Measurements from ENCODE around the gene SIAH3. TPM values are rescaled to one million over a fixed set of nuclear protein-coding genes. Genes with fewer than 3 reads are reported as not detected.

Gene SIAH3
- total and polyA plus RNA-seq, 7 experiments from 2014 or later: 0.13 to 2.6 (median 0.34) TPM

GRCh38 chr13:45773944-45774343 is 77.6 kb downstream of the SIAH3 start:
- ChIA-PET CTCF (no interaction called here), POLR2A (no interaction called here)
- no peaks in the 10 kb centered on the region for H3K27me3 ChIP-seq (ENCODE audit: control insufficient read depth in 2 of 2, insufficient read depth in 2 of 2, low read length in 2 of 2)
- Mint-ChIP-seq H3K4me1 (peaks cover 0 to 3% (median 0%) of the 10 kb centered on the region in 7 donors), H3K4me3 (no peak overlapping the region), H3K9me3 (peaks cover 0 to 6% (median 1%) of the 10 kb centered on the region in 11 donors), H3K27ac (no peak overlapping the region), H3K27me3 (peaks cover 0 to 8% (median 5%) of the 10 kb centered on the region in 5 donors), H3K36me3 (peaks cover 0 to 6% (median 0%) of the 10 kb centered on the region in 5 donors)
- intact Hi-C loops (cut with micrococcal nuclease): no loop called here
- no peak for ATAC-seq
- no peaks in the 10 kb centered on the region for H3K36me3 ChIP-seq (ENCODE audit: control insufficient read depth in 2 of 3, insufficient read depth in 3 of 3, low read length in 3 of 3)
- no peaks in the 10 kb centered on the region for H3K9me3 ChIP-seq (ENCODE audit: control insufficient read depth in 2 of 3, low read length in 3 of 3)
- no peaks in the 10 kb centered on the region for H3K4me1 ChIP-seq (ENCODE audit: control insufficient read depth in 2 of 2, insufficient read depth in 2 of 2, low read length in 2 of 2)
- H3K27ac ChIP-seq (ENCODE audit: low read depth, low read length): no peak overlapping the region
- H3K4me3 ChIP-seq (ENCODE audit: low read length): no peak overlapping the region
- DNase-seq: no peak

- Histone ChIP-seq H3K36me3 (ENCODE audit: control insufficient read depth in 2 of 3, insufficient read depth in 3 of 3, low read length in 3 of 3) (no peaks in the 10 kb centered on the region), H3K4me3 (ENCODE audit: low read length) (no peak overlapping the region), H3K4me1 (ENCODE audit: control insufficient read depth in 2 of 2, insufficient read depth in 2 of 2, low read length in 2 of 2) (no peaks in the 10 kb centered on the region), H3K27me3 (ENCODE audit: control insufficient read depth in 2 of 2, insufficient read depth in 2 of 2, low read length in 2 of 2) (no peaks in the 10 kb centered on the region), H3K27ac (ENCODE audit: low read depth, low read length) (no peak overlapping the region), H3K9me3 (ENCODE audit: control insufficient read depth in 2 of 3, low read length in 3 of 3) (no peaks in the 10 kb centered on the region)
- Mint-ChIP-seq H3K27me3 (peaks cover 0 to 8% (median 5%) of the 10 kb centered on the region in 5 donors), H3K36me3 (peaks cover 0 to 6% (median 0%) of the 10 kb centered on the region in 5 donors), H3K27ac (no peak overlapping the region), H3K4me1 (peaks cover 0 to 10% (median 6%) of the 10 kb centered on the region in 7 donors), H3K4me3 (no peak overlapping the region), H3K9me3 (peaks cover 0 to 6% (median 1%) of the 10 kb centered on the region in 11 donors)
- ChIA-PET POLR2A (no interaction called here), CTCF (no interaction called here)
- DNase-seq: no peak
- no peak for ATAC-seq
- intact Hi-C loops (cut with micrococcal nuclease): no loop called here
Observed at GRCh38 chr13:45773236-45773635, 78.3 kb downstream of the SIAH3 start.

GRCh38 chr13:45770886-45771285 is 80.7 kb downstream of the SIAH3 start:
- DNase-seq (no peak), ATAC-seq (no peak)
- intact Hi-C loops (cut with micrococcal nuclease): no loop called here
- CTCF ChIA-PET: no interaction called here
- peaks cover 0 to 16% (median 8%) of the 10 kb centered on the region in 7 donors for H3K4me1 Mint-ChIP-seq
- H3K27ac Mint-ChIP-seq: no peak overlapping the region
- no peaks in the 10 kb centered on the region for H3K9me3 ChIP-seq (ENCODE audit: control insufficient read depth in 2 of 3, low read length in 3 of 3)
- peaks cover 0 to 8% (median 5%) of the 10 kb centered on the region in 5 donors for H3K27me3 Mint-ChIP-seq
- H3K36me3 Mint-ChIP-seq: peaks cover 0 to 6% (median 0%) of the 10 kb centered on the region in 5 donors
- H3K27ac ChIP-seq (ENCODE audit: low read depth, low read length): no peak overlapping the region
- no peaks in the 10 kb centered on the region for H3K4me1 ChIP-seq (ENCODE audit: control insufficient read depth in 2 of 2, insufficient read depth in 2 of 2, low read length in 2 of 2)
- H3K4me3 Mint-ChIP-seq: no peak overlapping the region
- H3K9me3 Mint-ChIP-seq: peaks cover 0 to 6% (median 1%) of the 10 kb centered on the region in 11 donors
- H3K36me3 ChIP-seq (ENCODE audit: control insufficient read depth in 2 of 3, insufficient read depth in 3 of 3, low read length in 3 of 3): no peaks in the 10 kb centered on the region
- POLR2A ChIA-PET: no interaction called here
- no peak overlapping the region for H3K4me3 ChIP-seq (ENCODE audit: low read length)
- no peaks in the 10 kb centered on the region for H3K27me3 ChIP-seq (ENCODE audit: control insufficient read depth in 2 of 2, insufficient read depth in 2 of 2, low read length in 2 of 2)

- CTCF ChIA-PET: no interaction called here
- intact Hi-C loops (cut with micrococcal nuclease): no loop called here
- H3K4me3 ChIP-seq (ENCODE audit: low read length): no peak overlapping the region
- no peak for ATAC-seq
- no peaks in the 10 kb centered on the region for H3K27me3 ChIP-seq (ENCODE audit: control insufficient read depth in 2 of 2, insufficient read depth in 2 of 2, low read length in 2 of 2)
- H3K9me3 ChIP-seq (ENCODE audit: control insufficient read depth in 2 of 3, low read length in 3 of 3): no peaks in the 10 kb centered on the region
- Mint-ChIP-seq H3K4me1 (peaks cover 0 to 16% (median 8%) of the 10 kb centered on the region in 7 donors), H3K27ac (no peak overlapping the region), H3K4me3 (peak overlapping the region in 1 of 10 donors; percentile 19), H3K9me3 (peaks cover 0 to 6% (median 1%) of the 10 kb centered on the region in 11 donors), H3K27me3 (peaks cover 0 to 10% (median 0%) of the 10 kb centered on the region in 5 donors), H3K36me3 (peaks cover 0 to 6% (median 0%) of the 10 kb centered on the region in 5 donors)
- no peaks in the 10 kb centered on the region for H3K4me1 ChIP-seq (ENCODE audit: control insufficient read depth in 2 of 2, insufficient read depth in 2 of 2, low read length in 2 of 2)
- no peaks in the 10 kb centered on the region for H3K36me3 ChIP-seq (ENCODE audit: control insufficient read depth in 2 of 3, insufficient read depth in 3 of 3, low read length in 3 of 3)
- POLR2A ChIA-PET: no interaction called here
- no peak overlapping the region for H3K27ac ChIP-seq (ENCODE audit: low read depth, low read length)
- peak in 1 of 9 donors; percentile 20 for DNase-seq
Observed at GRCh38 chr13:45768656-45769479, 82.7 kb downstream of the SIAH3 start.

- Histone ChIP-seq H3K36me3 (ENCODE audit: control insufficient read depth in 2 of 3, insufficient read depth in 3 of 3, low read length in 3 of 3) (no peaks in the 10 kb centered on the region), H3K27me3 (ENCODE audit: control insufficient read depth in 2 of 2, insufficient read depth in 2 of 2, low read length in 2 of 2) (no peaks in the 10 kb centered on the region), H3K4me1 (ENCODE audit: control insufficient read depth in 2 of 2, insufficient read depth in 2 of 2, low read length in 2 of 2) (no peaks in the 10 kb centered on the region), H3K9me3 (ENCODE audit: control insufficient read depth in 2 of 3, low read length in 3 of 3) (no peaks in the 10 kb centered on the region), H3K4me3 (ENCODE audit: low read length) (no peak overlapping the region), H3K27ac (ENCODE audit: low read depth, low read length) (no peak overlapping the region)
- no peak for DNase-seq
- H3K4me1 Mint-ChIP-seq: peaks cover 0 to 16% (median 8%) of the 10 kb centered on the region in 7 donors
- ChIA-PET POLR2A (no interaction called here), CTCF (no interaction called here)
- H3K36me3 Mint-ChIP-seq: no peaks in the 10 kb centered on the region
- no peak overlapping the region for H3K4me3 Mint-ChIP-seq
- peaks cover 0 to 11% (median 5%) of the 10 kb centered on the region in 5 donors for H3K27me3 Mint-ChIP-seq
- intact Hi-C loops (cut with micrococcal nuclease): no loop called here
- no peak for ATAC-seq
- no peak overlapping the region for H3K27ac Mint-ChIP-seq
- H3K9me3 Mint-ChIP-seq: peaks cover 0 to 4% (median 0%) of the 10 kb centered on the region in 11 donors
Observed at GRCh38 chr13:45765464-45765863, 86.1 kb downstream of the SIAH3 start.

GRCh38 chr13:45763419-45763818 is 88.1 kb downstream of the SIAH3 start:
- Histone ChIP-seq H3K27ac (ENCODE audit: low read depth, low read length) (no peak overlapping the region), H3K4me3 (ENCODE audit: low read length) (no peak overlapping the region), H3K4me1 (ENCODE audit: control insufficient read depth in 2 of 2, insufficient read depth in 2 of 2, low read length in 2 of 2) (no peaks in the 10 kb centered on the region), H3K9me3 (ENCODE audit: control insufficient read depth in 2 of 3, low read length in 3 of 3) (no peaks in the 10 kb centered on the region), H3K36me3 (ENCODE audit: control insufficient read depth in 2 of 3, insufficient read depth in 3 of 3, low read length in 3 of 3) (no peaks in the 10 kb centered on the region), H3K27me3 (ENCODE audit: control insufficient read depth in 2 of 2, insufficient read depth in 2 of 2, low read length in 2 of 2) (no peaks in the 10 kb centered on the region)
- Mint-ChIP-seq H3K4me1 (peaks cover 0 to 8% (median 3%) of the 10 kb centered on the region in 7 donors), H3K27ac (no peak overlapping the region), H3K27me3 (peaks cover 0 to 14% (median under 1%) of the 10 kb centered on the region in 5 donors), H3K9me3 (peaks cover 0 to 5% (median 3%) of the 10 kb centered on the region in 11 donors), H3K4me3 (no peak overlapping the region), H3K36me3 (peaks cover 0 to 5% (median 0%) of the 10 kb centered on the region in 5 donors)
- POLR2A ChIA-PET: no interaction called here
- CTCF ChIA-PET: interaction anchor here (0.6 kb wide), 1 partner anchor 54 kb away, joined by 3 read pairs; no protein-coding TSS in a partner anchor
- ATAC-seq (no peak), DNase-seq (no peak)
- intact Hi-C loops (cut with micrococcal nuclease): no loop called here

Data from naive thymus-derived CD4-positive, alpha-beta T cell (primary cell).